Measurements from ENCODE around the gene POU2AF2.
"Not testable (repeated sequence)": the region's sequence is repeated elsewhere in the genome, so short reads cannot be mapped to it uniquely, and the experiment has no call there.

POU2AF2 gene

DNA sequence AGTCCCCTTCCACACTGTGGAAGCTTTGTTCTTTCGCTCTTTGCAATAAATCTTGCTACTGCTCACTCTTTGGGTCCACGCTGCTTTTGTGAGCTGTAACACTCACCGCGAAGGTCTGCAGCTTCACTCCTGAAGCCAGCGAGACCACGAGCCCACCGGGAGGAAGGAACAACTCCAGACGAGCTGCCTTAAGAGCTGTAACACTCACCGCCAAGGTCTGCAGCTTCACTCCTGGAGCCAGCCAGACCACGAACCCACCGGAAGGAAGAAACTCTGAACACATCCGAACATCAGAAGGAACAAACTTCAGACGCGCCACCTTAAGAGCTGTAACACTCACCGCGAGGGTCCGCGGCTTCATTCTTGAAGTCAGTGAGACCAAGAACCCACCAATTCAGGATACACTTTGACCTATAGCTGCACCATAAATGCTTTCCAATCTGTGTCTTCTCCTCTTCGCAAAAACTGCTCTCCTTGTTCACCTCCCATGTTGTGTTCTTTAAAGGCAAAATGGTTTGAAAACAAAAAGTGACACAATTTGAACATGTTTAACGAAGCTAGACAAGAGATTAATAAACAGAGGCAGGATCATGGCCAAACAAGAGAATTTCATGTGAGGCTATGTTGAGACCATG, 22.6 kb upstream of the POU2AF2 start:
- not testable (repeated sequence) for H3K4me1 ChIP-seq (ENCODE audit: control insufficient read depth, insufficient read depth, low read length); H3K4me2 ChIP-seq (ENCODE audit: low read length); H3K4me3 ChIP-seq (ENCODE audit: low read length); H3K27me3 ChIP-seq (ENCODE audit: control insufficient read depth, insufficient read depth, low read length); H3K36me3 ChIP-seq (ENCODE audit: insufficient read depth, low read length); H3K9me3 ChIP-seq (replicated peaks; ENCODE audit: low read length); H3K9ac ChIP-seq (ENCODE audit: low read depth, low read length)

GRCh38 chr11:111225881-111226280, 19.6 kb upstream of the POU2AF2 start:
- H3K27me3 ChIP-seq (ENCODE audit: control insufficient read depth, insufficient read depth, low read length), result no peaks in the 10 kb centered on the region
- no peak overlapping the region for H3K9ac ChIP-seq (ENCODE audit: low read depth, low read length)
- H3K4me1 ChIP-seq (ENCODE audit: control insufficient read depth, insufficient read depth, low read length), result peaks cover 2% of the 10 kb centered on the region
- H3K36me3 ChIP-seq (ENCODE audit: insufficient read depth, low read length), result no peaks in the 10 kb centered on the region
- no peak overlapping the region for H3K4me3 ChIP-seq (ENCODE audit: low read length)
- H3K9me3 ChIP-seq (replicated peaks; ENCODE audit: low read length), result no peaks in the 10 kb centered on the region
- no peak overlapping the region for H3K4me2 ChIP-seq (ENCODE audit: low read length)

DNA sequence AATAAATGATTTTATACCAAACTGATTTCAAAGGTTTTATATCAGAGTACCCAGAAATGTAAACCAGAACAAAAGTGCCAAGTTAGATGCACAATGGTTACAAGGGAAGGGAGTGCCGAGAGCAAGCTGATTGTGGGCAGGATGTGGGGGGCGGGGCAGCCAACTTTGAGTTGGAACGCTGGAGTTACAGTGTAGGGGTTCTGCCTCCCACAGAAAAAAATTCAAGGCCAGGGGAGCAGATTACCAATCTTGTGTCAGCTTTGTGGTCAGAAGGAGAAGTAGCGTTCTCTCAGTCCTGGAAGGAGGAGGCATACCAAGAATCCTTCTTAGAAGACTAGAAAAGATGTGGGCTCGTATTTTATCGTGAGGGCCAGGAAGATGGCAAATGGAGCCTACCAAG, 15.9 kb upstream of the POU2AF2 start:
- Histone ChIP-seq H3K9ac (ENCODE audit: low read depth, low read length) (no peak overlapping the region), H3K4me3 (ENCODE audit: low read length) (no peak overlapping the region), H3K36me3 (ENCODE audit: insufficient read depth, low read length) (no peaks in the 10 kb centered on the region), H3K4me2 (ENCODE audit: low read length) (no peak overlapping the region), H3K27me3 (ENCODE audit: control insufficient read depth, insufficient read depth, low read length) (peaks cover 3% of the 10 kb centered on the region), H3K4me1 (ENCODE audit: control insufficient read depth, insufficient read depth, low read length) (peaks cover 2% of the 10 kb centered on the region), H3K9me3 (replicated peaks; ENCODE audit: low read length) (no peaks in the 10 kb centered on the region)

GRCh38 chr11:111230122-111230465, 15.4 kb upstream of the POU2AF2 start:
- Histone ChIP-seq H3K36me3 (ENCODE audit: insufficient read depth, low read length) (no peaks in the 10 kb centered on the region), H3K4me2 (ENCODE audit: low read length) (peak overlapping the region; percentile 79), H3K27me3 (ENCODE audit: control insufficient read depth, insufficient read depth, low read length) (peaks cover 3% of the 10 kb centered on the region), H3K9ac (ENCODE audit: low read depth, low read length) (no peak overlapping the region), H3K9me3 (replicated peaks; ENCODE audit: low read length) (no peaks in the 10 kb centered on the region), H3K4me1 (ENCODE audit: control insufficient read depth, insufficient read depth, low read length) (peaks cover 2% of the 10 kb centered on the region), H3K4me3 (ENCODE audit: low read length) (no peak overlapping the region)

- no peak overlapping the region for H3K4me2 ChIP-seq (ENCODE audit: low read length)
- no peak overlapping the region for H3K4me3 ChIP-seq (ENCODE audit: low read length)
- no peak overlapping the region for H3K9ac ChIP-seq (ENCODE audit: low read depth, low read length)
- H3K36me3 ChIP-seq (ENCODE audit: insufficient read depth, low read length), result no peaks in the 10 kb centered on the region
- peaks cover 2% of the 10 kb centered on the region for H3K4me1 ChIP-seq (ENCODE audit: control insufficient read depth, insufficient read depth, low read length)
- H3K27me3 ChIP-seq (ENCODE audit: control insufficient read depth, insufficient read depth, low read length), result peaks cover 3% of the 10 kb centered on the region
- H3K9me3 ChIP-seq (replicated peaks; ENCODE audit: low read length), result no peaks in the 10 kb centered on the region
Measured at GRCh38 chr11:111231836-111232235, 13.7 kb upstream of the POU2AF2 start.

DNA sequence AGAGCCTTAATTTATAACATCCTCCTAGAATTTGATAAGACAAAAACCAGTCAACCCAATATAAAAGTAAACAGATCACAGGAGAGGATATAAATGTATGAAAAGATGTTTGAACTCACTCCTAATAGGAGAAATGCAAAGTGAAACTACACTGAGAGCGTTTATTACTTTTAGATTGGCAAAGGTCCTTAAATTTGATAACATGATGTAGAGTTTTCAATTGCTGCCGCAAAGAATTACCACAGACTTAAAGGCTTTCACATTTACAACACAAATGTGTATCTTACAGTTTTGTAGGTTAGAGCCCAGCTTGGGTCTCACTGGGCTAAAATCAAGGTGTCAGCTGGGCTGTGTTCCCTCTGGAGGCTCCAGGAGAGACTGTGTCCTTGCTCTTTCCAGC, 9.1 kb upstream of the POU2AF2 start:
- no peaks in the 10 kb centered on the region for H3K4me1 ChIP-seq (ENCODE audit: control insufficient read depth, insufficient read depth, low read length)

GRCh38 chr11:111237926-111238325, 7.6 kb upstream of the POU2AF2 start:
- H3K9ac ChIP-seq (ENCODE audit: low read depth, low read length), result no peak overlapping the region
- no peaks in the 10 kb centered on the region for H3K4me1 ChIP-seq (ENCODE audit: control insufficient read depth, insufficient read depth, low read length)
- H3K27me3 ChIP-seq (ENCODE audit: control insufficient read depth, insufficient read depth, low read length), result peaks cover 7% of the 10 kb centered on the region
- no peak overlapping the region for H3K4me3 ChIP-seq (ENCODE audit: low read length)
- H3K36me3 ChIP-seq (ENCODE audit: insufficient read depth, low read length), result no peaks in the 10 kb centered on the region
- no peaks in the 10 kb centered on the region for H3K9me3 ChIP-seq (replicated peaks; ENCODE audit: low read length)
- no peak overlapping the region for H3K4me2 ChIP-seq (ENCODE audit: low read length)

More for the DNA sequence above, 9.1 kb upstream of the POU2AF2 start:
- no peaks in the 10 kb centered on the region for H3K9me3 ChIP-seq (replicated peaks; ENCODE audit: low read length)
- H3K27me3 ChIP-seq (ENCODE audit: control insufficient read depth, insufficient read depth, low read length), result peaks cover 3% of the 10 kb centered on the region
- H3K36me3 ChIP-seq (ENCODE audit: insufficient read depth, low read length), result no peaks in the 10 kb centered on the region
- H3K9ac ChIP-seq (ENCODE audit: low read depth, low read length), result no peak overlapping the region
- no peak overlapping the region for H3K4me3 ChIP-seq (ENCODE audit: low read length)
- H3K4me2 ChIP-seq (ENCODE audit: low read length), result no peak overlapping the region

DNA sequence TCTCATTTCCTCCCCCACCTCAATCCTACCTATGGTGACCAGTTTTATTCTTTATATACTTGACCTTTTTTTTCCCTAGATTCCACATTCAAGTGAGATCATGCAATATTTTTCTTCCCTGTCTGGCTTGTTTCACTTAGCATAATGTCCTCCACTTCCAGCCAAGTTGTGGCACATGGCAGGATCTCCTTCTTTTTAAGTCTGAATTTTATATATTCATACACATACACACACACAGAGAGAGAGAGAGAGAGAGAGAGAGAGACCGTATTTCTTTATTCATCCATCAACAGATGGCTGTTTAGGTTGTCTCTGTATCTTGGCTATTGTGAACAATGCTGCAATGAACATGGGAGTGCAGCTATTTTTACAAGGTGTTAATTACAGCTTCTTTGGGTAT, 1.4 kb downstream of the POU2AF2 start:
- no peaks in the 10 kb centered on the region for H3K36me3 ChIP-seq (ENCODE audit: insufficient read depth, low read length)
- no peak overlapping the region for H3K9ac ChIP-seq (ENCODE audit: low read depth, low read length)
- no peaks in the 10 kb centered on the region for H3K9me3 ChIP-seq (replicated peaks; ENCODE audit: low read length)
- no peak overlapping the region for H3K4me3 ChIP-seq (ENCODE audit: low read length)
- H3K27me3 ChIP-seq (ENCODE audit: control insufficient read depth, insufficient read depth, low read length), result peaks cover 62% of the 10 kb centered on the region
- H3K4me1 ChIP-seq (ENCODE audit: control insufficient read depth, insufficient read depth, low read length), result no peaks in the 10 kb centered on the region
- no peak overlapping the region for H3K4me2 ChIP-seq (ENCODE audit: low read length)

GRCh38 chr11:111250936-111251335, 5.4 kb downstream of the POU2AF2 start:
- no peak overlapping the region for H3K9ac ChIP-seq (ENCODE audit: low read depth, low read length)

GRCh38 chr11:111253131-111253530, 7.6 kb downstream of the POU2AF2 start:
- Histone ChIP-seq H3K4me1 (ENCODE audit: control insufficient read depth, insufficient read depth, low read length) (no peaks in the 10 kb centered on the region), H3K36me3 (ENCODE audit: insufficient read depth, low read length) (no peaks in the 10 kb centered on the region), H3K9ac (ENCODE audit: low read depth, low read length) (no peak overlapping the region), H3K27me3 (ENCODE audit: control insufficient read depth, insufficient read depth, low read length) (peaks cover 64% of the 10 kb centered on the region), H3K4me3 (ENCODE audit: low read length) (no peak overlapping the region), H3K4me2 (ENCODE audit: low read length) (no peak overlapping the region), H3K9me3 (replicated peaks; ENCODE audit: low read length) (no peaks in the 10 kb centered on the region)

More at GRCh38 chr11:111250936-111251335, 5.4 kb downstream of the POU2AF2 start:
- Histone ChIP-seq H3K4me2 (ENCODE audit: low read length) (no peak overlapping the region), H3K36me3 (ENCODE audit: insufficient read depth, low read length) (no peaks in the 10 kb centered on the region), H3K4me3 (ENCODE audit: low read length) (no peak overlapping the region), H3K27me3 (ENCODE audit: control insufficient read depth, insufficient read depth, low read length) (peaks cover 65% of the 10 kb centered on the region), H3K4me1 (ENCODE audit: control insufficient read depth, insufficient read depth, low read length) (no peaks in the 10 kb centered on the region), H3K9me3 (replicated peaks; ENCODE audit: low read length) (no peaks in the 10 kb centered on the region)

- H3K4me2 ChIP-seq (ENCODE audit: low read length), result no peak overlapping the region
- no peaks in the 10 kb centered on the region for H3K36me3 ChIP-seq (ENCODE audit: insufficient read depth, low read length)
- H3K27me3 ChIP-seq (ENCODE audit: control insufficient read depth, insufficient read depth, low read length), result peaks cover 64% of the 10 kb centered on the region
- no peak overlapping the region for H3K4me3 ChIP-seq (ENCODE audit: low read length)
- H3K9me3 ChIP-seq (replicated peaks; ENCODE audit: low read length), result no peaks in the 10 kb centered on the region
- H3K9ac ChIP-seq (ENCODE audit: low read depth, low read length), result no peak overlapping the region
- no peaks in the 10 kb centered on the region for H3K4me1 ChIP-seq (ENCODE audit: control insufficient read depth, insufficient read depth, low read length)
Measured at GRCh38 chr11:111253630-111254029, 8.1 kb downstream of the POU2AF2 start.

DNA sequence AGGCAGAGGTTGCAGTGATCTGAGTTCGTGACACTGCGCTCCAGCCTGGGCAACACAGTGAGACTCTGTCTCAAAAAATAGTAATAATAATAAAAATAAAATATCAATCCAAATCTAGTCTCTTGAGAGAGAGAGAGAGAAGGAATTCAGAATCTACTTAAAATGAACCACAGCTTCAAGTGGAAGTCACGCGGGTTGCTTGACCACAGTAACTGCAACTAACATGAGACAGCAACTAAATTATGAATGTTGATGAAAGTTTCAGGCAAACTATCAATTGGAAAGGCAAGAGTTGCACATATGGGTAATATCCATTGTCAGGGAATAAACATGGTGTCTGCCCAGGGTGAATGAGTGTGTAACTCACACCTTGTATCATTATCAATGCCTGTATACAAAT, 12.5 kb downstream of the POU2AF2 start:
- Histone ChIP-seq H3K9ac (ENCODE audit: low read depth, low read length) (no peak overlapping the region), H3K4me2 (ENCODE audit: low read length) (no peak overlapping the region)

More for the DNA sequence above, 12.5 kb downstream of the POU2AF2 start:
- Histone ChIP-seq H3K4me3 (ENCODE audit: low read length) (no peak overlapping the region), H3K4me1 (ENCODE audit: control insufficient read depth, insufficient read depth, low read length) (no peaks in the 10 kb centered on the region), H3K27me3 (ENCODE audit: control insufficient read depth, insufficient read depth, low read length) (peaks cover 49% of the 10 kb centered on the region), H3K9me3 (replicated peaks; ENCODE audit: low read length) (no peaks in the 10 kb centered on the region), H3K36me3 (ENCODE audit: insufficient read depth, low read length) (no peaks in the 10 kb centered on the region)

Measured in skeletal muscle satellite cell (primary cell).